ENCODE results near the gene PLEKHM2.

Gene PLEKHM2

DNA sequence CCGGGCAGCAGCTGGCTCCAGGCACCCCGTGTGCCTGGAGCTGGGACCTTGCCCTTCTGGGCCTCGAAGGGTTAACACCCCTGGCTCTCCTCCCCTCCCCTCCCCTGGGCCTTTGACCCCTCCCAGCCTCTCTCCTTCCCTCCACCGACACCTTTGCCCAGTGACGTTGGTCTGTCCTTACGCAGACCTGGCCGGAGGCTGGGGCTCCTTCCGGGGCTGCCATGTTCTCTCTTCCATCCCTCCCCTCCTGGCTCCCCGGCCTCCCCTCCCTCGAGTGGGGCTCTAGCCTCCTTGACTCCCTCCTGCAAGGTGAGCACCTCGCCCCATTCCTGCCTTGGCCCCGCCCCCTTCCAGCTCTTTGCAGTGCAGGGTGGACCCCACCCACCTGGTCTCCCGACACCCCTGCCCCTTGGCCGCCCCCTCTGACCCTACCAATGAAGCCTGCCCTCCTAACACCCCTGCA is 58.2 kb downstream of the PLEKHM2 start, which contains the start of gene TMEM82:
Gene TMEM82, plus strand, starts transcription at position 161 of the 463 bp plus-strand sequence. Its CDS starts 61 bp downstream, at position 222.
- no peak for DNase-seq

DNA sequence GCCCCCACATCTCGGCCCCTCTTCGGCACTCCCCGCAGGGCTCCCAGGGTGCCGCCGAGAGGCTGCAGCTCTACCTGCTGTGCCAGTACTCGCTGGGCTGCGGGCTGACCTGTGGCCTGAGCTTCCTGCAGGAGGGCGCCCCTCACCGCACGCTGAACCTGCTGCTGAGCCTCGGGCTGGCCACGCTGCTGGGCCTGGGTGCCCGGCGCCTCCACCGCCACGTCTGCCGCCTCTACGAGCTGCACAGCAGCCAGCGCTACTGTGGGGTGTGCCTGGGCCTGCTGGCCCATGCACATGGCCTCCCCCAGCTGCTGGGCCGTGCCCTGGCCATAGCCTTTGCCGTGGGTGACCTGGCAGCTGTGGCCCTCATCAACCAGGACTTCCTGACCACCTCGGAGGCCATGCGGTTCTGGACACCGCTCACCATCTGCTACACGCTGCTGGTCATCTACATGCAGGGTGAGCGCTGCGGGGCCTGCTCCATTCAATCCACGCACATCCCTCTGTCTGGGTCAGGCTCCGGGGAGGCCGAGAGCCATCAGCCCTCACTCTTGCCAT is 60.1 kb downstream of the PLEKHM2 start:
- no peak for DNase-seq

DNA sequence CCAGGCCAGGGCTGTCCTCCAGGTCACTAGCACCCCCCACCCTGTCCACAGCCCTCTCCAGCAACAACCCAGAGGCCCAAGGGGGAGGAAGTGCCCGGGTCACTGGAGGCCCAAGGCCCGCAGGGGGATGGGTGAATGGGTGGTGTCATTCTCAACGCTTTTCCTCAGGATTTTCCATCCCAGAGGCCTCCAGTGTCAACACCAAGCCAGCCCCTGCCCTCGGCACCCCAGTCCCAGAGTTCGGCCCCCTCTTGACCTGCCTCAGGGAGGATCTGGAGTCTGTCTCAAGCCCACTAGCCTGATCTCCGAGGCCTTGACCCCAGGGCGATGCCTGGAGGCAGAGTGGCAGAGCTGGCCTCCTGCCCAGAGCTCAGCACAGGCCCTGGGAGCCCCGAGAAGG is 63.3 kb downstream of the PLEKHM2 start:
- DNase-seq, result no peak

DNA sequence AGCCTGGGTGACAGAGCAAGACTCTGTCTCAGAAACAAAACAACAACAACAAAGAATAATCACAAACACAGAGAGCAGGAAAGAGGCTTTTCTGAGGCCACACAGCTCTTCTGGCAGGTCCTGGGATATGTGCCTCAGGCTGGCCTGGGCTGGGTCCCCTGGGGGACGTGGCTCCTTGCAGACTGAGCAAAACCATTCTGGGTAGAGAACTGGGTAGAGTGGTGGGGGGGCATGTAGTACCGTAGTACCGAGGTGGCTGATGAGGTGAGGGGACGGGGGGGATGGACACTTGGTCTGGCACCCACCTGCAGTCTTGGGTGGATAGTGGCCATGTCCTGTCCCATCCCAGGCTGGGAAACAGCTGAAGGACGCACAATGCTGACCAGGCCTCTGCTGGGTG is 64.1 kb downstream of the PLEKHM2 start:
- no peak for DNase-seq

GRCh38 chr1:15748690-15749398 is 64.7 kb downstream of the PLEKHM2 start:
- no peak for DNase-seq

DNA sequence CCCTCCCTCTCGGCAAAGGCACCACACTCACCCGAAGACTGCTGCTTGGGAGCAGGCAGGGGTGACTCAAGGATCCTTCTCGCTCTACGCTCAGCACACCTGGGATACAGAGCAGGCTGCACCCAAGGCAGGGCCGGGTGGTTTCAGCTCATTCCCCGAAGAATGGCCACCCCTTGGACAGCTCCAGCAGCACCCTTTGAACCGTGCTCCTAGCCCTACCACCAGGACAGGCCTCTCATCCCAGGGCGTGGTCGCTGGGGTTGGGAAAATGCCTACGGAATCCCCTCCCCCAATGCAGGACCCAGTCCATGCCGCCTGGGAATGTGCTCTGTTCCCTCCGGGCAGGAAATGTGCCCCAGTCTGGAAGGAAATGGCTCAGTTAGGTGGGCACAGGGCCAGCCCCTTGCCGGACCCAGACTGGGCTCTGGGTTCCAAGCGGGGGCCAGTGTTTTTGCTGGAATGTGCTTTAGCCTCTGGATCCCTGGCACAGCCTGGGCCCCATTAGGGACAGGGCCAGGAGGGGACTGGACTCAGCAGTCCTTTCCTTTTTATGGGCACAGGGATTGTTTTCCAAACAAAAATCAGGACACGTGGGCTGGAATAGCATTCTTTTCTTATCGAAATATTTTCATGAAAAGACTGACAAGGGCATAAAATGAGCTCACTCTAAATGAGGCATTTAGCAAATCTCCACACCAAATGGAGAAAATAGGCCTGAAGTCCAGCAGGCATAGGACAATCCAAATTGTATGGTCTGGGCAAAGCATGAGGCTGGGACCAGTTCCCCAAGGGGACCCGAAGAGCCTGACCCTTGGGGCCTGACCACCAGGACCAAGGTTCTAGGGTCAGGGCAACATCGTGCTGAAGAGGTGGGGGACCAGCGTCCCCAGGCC is 65.5 kb downstream of the PLEKHM2 start:
- peak; percentile 39 for DNase-seq

GRCh38 chr1:15750924-15751323 is 66.8 kb downstream of the PLEKHM2 start:
- no peak for DNase-seq

GRCh38 chr1:15751717-15752116 is 67.6 kb downstream of the PLEKHM2 start:
- DNase-seq, result no peak

DNA sequence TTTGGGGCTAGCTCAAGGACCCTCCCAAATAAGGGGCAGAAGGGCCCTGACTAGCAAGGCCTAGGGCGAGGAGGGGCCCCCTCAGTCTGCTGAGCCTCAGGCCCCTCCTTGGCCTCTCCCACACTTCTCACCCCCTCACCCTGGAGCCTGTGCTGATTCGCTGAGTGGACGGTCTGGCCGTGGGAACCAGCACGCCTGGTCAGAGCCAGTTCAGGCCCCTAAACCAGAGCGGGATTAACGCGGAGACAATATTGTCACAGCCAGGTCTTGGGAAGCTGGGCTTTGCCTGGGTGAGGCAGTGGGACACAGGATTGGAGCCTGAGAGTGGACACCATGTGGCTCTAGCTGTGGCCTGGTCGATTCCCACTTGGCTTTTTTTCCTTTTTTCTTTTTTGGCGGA is 69.7 kb downstream of the PLEKHM2 start:
- DNase-seq, result no peak

GRCh38 chr1:15755021-15755645 is 71.0 kb downstream of the PLEKHM2 start:
- no peak for DNase-seq

- DNase-seq, result no peak
Observed at GRCh38 chr1:15755646-15756040, 71.5 kb downstream of the PLEKHM2 start.

DNA sequence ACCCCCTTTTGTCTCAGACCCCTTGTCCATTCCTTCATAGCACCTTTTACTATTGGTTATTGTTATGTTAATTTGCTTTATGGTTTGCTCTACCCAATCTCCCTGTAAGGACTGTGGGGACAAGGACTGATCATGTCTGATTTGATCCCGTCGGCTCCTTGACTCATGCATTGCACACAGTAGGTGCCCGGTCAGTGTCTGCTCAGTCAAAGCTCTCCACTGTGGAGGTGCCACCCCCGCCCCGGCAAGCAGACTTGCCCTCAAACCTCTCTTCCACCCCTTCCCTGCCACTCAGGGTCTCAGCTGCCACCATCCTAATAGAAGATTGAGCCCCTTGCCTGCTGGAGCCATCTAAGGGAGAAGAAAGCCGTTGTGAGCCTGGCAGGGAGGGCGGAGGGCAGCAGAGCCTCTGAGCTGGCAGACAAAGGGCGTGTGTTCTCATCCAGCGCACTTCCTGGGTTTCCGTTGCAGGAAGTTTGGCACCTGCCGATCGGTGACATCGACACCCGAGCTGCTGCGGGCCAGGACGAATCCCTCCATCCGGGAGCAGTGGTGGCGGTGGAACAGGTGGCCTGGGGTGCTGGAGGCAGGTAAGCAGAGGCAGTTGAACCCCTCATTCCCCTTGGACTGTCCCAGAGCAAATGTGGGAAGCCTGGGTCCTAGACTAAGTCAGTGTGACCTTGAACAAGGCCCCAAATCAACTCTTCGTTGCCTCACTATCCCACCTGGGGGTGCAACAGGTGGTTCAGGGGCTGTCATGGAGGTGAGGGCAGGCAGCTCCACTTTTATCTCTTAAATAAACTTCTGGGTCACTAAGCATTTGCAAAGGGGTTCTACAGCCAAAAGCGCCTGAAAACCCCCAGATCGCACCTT is 72.3 kb downstream of the PLEKHM2 start:
- no peak for DNase-seq

DNA sequence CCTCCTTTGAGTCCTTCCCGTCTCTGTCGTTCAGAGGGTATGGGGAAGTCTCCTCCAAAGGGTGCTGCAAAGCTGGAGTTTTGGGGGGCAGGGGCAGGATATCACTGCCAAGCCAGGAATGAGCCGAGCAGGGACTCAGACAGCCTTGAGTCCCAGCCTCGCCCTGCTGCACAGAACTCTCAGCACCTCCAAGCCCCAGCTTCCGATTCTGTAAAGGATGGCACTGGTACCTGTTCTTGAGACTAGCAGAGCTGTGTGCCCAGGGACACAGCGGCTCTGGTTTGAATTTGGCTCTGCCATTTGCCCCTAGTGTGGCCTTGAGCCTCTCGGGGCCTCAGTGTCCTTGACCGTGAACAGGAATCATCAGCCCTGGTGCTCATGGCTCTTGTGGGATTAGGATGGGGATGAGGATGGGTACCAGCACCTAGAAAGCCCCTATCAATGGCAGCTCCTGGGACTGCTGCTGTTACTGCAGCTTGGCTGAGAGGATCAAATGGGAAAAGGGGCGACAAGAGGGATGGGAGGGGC is 73.0 kb downstream of the PLEKHM2 start:
- no peak for DNase-seq

DNA sequence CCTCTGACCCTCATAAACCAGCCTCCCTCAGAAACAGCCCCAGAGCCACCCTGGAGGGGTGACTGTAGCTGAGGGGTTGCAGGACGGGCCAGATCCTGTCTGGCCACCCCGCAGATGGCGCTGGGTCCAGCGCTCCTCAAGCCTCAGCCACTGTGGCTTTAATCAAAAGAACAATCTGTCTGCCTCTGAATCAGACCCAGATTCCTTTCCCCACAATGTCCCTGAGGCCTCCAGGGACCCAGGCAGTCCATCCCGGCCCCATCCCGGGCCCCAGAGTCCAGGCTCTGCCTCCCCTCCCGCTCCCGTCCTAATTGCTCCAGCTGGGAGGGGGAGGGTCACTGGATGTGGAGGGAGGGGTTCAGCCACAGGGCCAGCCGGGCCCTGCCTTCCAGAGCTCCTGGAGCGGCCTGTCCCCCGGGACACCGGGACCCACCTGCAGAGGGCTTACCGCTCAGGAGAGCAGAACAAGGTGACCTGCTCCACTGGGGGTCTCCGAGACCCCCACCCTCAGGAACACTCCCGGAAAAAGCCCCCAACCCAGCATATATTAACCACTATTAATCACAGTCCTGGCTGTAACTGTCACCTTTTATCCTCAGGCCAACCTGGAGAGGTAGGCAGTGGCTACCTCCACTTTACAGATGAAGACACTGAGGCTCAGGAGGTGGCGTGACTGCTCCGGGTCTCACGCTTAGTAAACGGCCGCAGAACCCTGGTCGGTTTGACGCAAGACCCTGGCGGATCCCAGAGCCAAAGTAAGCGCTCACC is 73.6 kb downstream of the PLEKHM2 start:
- peak; percentile 59 for DNase-seq

DNA sequence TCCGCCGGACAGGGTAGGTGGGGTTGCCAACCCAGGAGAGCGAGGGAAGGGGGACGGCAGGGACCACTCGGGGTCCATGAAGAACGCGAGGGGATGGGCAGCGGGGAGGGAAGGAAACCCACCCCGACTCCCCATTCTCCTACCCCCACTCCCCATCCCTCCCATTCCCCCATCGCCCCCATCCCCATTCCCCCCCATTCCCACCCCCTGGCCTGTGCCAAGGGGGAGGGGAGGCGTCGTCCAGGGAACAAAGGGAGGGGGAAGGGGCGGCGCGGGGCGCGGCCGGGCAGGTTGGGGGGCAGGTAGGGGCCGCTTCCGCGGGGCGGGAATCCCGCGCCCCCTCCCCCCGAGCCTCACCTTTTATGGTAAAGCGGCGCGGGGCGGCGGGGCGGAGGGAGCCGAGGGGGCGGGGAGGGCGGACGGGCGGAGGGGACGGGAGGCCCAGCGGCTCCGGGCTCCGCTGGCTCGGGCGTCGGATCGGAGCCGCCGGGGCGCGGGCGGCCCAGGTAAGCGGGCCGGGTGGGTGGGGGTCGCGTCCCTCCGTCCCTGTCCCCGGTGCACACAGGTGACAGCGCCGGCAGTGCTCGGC is 74.3 kb downstream of the PLEKHM2 start, which contains the start of gene FBLIM1:
Gene FBLIM1, plus strand, starts transcription at position 453 of the 589 bp plus-strand sequence. CDS start 6,189 bp downstream, outside the sequence.
- DNase-seq, result peak; percentile 48

GRCh38 chr1:15758953-15759661 is 75.0 kb downstream of the PLEKHM2 start:
- peak; percentile 28 for DNase-seq

DNA sequence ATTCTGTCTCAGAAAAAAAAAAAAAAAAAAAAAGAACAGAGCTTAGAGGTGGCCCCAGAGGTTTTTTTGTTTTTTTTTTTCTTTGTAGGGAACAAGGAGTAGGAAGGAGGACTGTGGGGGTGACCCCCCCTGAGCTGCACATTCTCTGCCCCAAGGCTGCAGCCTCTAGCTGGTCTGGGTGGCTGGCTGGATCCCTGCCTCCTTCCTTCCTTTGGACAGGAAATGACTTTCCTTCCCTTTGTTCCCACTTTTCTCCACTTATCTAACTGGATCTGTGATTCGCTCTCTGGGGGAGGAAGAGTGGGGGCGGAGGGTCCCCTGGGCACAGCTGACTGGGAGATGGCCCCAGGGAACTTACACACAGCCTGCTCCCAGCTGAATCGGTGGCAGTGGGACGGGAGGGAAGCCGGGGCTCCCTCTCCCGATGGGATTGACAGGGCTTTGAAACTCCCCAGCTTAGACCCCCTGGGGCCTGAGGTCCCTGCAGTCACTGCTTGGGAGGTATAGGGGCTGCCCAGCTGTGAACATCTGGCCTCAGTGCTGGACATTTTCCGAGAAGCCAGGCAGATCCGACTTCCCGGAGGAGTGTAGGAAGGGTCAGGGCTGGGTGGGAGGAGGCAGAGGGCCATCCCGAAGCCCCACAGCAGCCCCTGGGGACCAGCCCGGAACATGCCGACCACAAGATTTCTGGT is 76.5 kb downstream of the PLEKHM2 start:
- DNase-seq, result peak; percentile 82

- DNase-seq, result no peak
Observed at GRCh38 chr1:15761366-15762128, 77.4 kb downstream of the PLEKHM2 start.

Data from fibroblast of skin of right biceps (primary cell).